SK-N-MC (cell line): Measurements from ENCODE around the gene HOXA5.
A peak's percentile ranks its signal among the peaks of the same experiment; 100 is the strongest.

ENCODE experiments used
- DNase-seq: peaks from one replicate; pipeline ENCODE4 v3.0.0-alpha.2; 2011; ENCODE audit warnings: low read depth, low spot score
- H3K27ac ChIP-seq: fragments of 200-600 bp; sonication (generic); 2 replicates; pipeline ENCODE4 v1.5.1; 2016; ENCODE audit warnings: mixed run types
- H3K36me3 ChIP-seq: fragments of 200-600 bp; sonication (generic); 2 replicates; pipeline ENCODE4 v1.6.1; 2017; ENCODE audit warnings: antibody characterized with exemption, low read length, mixed read lengths; ENCODE audit not compliant: insufficient read depth
- H3K4me3 ChIP-seq: fragments of 200-600 bp; sonication (generic); 2 replicates; pipeline ENCODE4 v1.5.1; 2016
- H3K9ac ChIP-seq: fragments of 200-600 bp; sonication (generic); 2 replicates; pipeline ENCODE4 v1.8.0; 2017; ENCODE audit warnings: mixed run types, mixed read lengths; ENCODE audit not compliant: insufficient read length
- H3K9me3 ChIP-seq: fragments of 200-600 bp; sonication (generic); 2 replicates; pipeline ENCODE4 v1.6.1; 2017; ENCODE audit warnings: low read depth, mild to moderate bottlenecking, antibody characterized with exemption, low read length, moderate library complexity, mixed read lengths
- EZH2 ChIP-seq: fragments of 200-600 bp; sonication (generic); IDR thresholded peaks from one replicate; pipeline ENCODE4 v1.6.1; 2017; ENCODE audit warnings: antibody characterized with exemption
- FOXP2 ChIP-seq: optimal IDR thresholded peaks from 2 replicates; pipeline ENCODE3; 2011; ENCODE audit warnings: mild to moderate bottlenecking, moderate library complexity; ENCODE audit not compliant: insufficient read depth; ENCODE audit errors: extremely low read length, control extremely low read depth
- POLR2AphosphoS5 ChIP-seq: IDR thresholded peaks from 2 replicates; pipeline ENCODE4 v1.6.1; 2012; ENCODE audit warnings: mild to moderate bottlenecking, low read depth, low read length, borderline replicate concordance

Gene HOXA5

GRCh38 chr7:27099453-27100370 lies 43.8 kb downstream of the HOXA5 start:
- no peak overlapping the region for H3K27ac ChIP-seq
- H3K9me3 ChIP-seq: no peaks in the 10 kb centered on the region
- no peak for TF ChIP-seq FOXP2
- no peak for TF ChIP-seq EZH2
- no peak for TF ChIP-seq POLR2AphosphoS5
- H3K9ac ChIP-seq: no peak overlapping the region
- no peaks in the 10 kb centered on the region for H3K36me3 ChIP-seq
- no peak overlapping the region for H3K4me3 ChIP-seq
- DNase-seq: no peak

GRCh38 chr7:27098578-27099451 lies 44.7 kb downstream of the HOXA5 start:
- peak; percentile 99 for TF ChIP-seq EZH2
- TF ChIP-seq FOXP2: no peak
- Histone ChIP-seq H3K36me3 (no peaks in the 10 kb centered on the region), H3K27ac (no peak overlapping the region), H3K9me3 (no peaks in the 10 kb centered on the region), H3K4me3 (peak overlapping the region; percentile 34; the same call in 1 of the 2 replicates), H3K9ac (no peak overlapping the region)
- DNase-seq: no peak

- Histone ChIP-seq H3K9me3 (no peaks in the 10 kb centered on the region), H3K4me3 (peak overlapping the region; percentile 34; the same call in 1 of the 2 replicates), H3K9ac (no peak overlapping the region), H3K27ac (no peak overlapping the region), H3K36me3 (no peaks in the 10 kb centered on the region)
- TF ChIP-seq EZH2 (no peak), FOXP2 (no peak), POLR2AphosphoS5 (no peak)
- DNase-seq: no peak
These were observed 45.5 kb downstream of the HOXA5 start for GRCh38 chr7:27097686-27098577.

DNA sequence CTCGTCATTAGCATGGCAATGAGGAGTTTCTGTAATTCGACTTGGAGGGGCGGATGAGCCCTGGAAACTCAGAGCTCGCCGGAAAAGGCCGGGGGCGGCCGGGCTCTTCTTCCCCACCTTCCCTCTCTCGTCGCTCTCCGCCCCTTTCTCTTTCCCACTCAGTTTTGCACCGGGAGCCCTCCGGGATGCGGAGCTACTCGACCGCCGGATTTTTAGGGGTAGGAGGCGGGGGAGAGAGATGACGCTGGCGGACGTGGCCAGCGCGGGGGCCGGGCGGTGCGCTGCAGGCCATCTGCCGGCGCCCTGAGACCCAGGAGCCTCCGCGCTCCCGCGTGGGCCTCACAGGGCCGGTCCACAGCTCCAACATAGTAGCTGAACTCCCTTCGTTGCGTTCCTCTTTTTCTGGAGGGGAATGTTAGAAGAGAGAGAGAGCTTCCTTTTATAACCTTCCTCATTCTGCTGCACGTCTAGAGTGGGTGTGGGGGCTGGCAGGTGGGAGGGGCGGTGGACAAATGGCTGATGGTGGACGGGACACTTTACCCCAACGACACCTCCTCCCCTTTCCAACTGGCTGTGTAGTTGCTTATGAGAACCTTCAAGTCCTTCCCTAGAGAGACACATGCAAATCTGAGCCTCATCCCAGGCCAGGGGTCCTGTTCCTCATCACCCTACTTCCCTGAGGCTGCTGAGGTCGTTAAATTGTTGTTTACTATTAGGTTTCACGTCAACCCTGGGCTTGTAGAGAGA lies 46.5 kb downstream of the HOXA5 start:
- Histone ChIP-seq H3K36me3 (no peaks in the 10 kb centered on the region), H3K9me3 (no peaks in the 10 kb centered on the region), H3K9ac (no peak overlapping the region), H3K4me3 (peak overlapping the region; percentile 76), H3K27ac (no peak overlapping the region)
- no peak for TF ChIP-seq FOXP2
- TF ChIP-seq POLR2AphosphoS5: no peak
- no peak for TF ChIP-seq EZH2
- no peak for DNase-seq

DNA sequence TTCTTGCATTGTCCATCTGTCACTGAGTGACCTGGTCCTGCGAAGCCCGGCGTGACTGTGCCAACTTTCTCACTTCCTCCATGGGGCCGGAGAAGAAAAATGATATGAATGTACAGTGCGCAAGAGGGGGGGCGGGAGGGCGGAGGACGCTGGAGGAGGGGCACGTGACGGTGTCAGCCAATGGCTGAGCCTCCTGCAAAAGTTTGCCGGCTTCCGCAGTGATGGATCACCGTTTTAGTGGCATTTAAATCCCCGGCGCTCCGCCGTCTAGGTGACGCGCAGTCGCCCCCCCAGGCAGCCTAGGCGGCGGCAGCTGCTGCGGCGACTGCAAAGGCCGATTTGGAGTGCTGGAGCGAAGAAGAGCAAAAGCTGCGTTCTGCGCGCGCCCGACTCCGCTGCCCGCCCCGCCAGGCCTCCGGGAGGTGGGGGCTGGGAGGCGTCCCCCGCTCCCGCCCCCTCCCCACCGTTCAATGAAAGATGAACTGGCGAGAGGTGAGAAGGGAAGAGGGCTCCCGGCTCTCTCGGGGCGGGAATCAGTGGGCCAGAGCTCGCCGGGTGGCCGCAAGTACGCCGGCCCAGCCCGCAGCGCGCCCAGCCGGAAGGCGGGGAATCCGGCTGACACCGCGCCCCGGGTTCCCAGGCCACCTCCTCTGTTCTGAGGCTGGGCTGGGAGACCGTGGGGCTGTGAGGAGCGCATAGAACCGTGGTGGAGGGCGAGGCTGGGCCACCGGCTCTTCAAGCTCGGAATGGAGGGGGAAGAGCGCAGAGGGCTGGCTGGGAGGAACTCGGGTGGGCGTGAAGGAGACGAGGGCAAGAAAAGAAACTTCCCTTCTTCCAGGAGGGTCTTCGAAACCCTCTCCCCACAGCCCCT lies 47.3 kb downstream of the HOXA5 start, which contains the start of gene HOXA1:
Gene HOXA1, minus strand, starts transcription at position 104 of the 871 bp plus-strand sequence. Its CDS starts 88 bp downstream, at position 16.
- no peak for TF ChIP-seq POLR2AphosphoS5
- no peak for TF ChIP-seq FOXP2
- peak; percentile 78 for TF ChIP-seq EZH2
- H3K27ac ChIP-seq: no peak within 1 kb of the TSS
- no peaks in the 10 kb centered on the region for H3K36me3 ChIP-seq
- no peaks in the 10 kb centered on the region for H3K9me3 ChIP-seq
- peak within 1 kb of the TSS; percentile 76 for H3K4me3 ChIP-seq
- DNase-seq: no peak
- no peak within 1 kb of the TSS for H3K9ac ChIP-seq

DNA sequence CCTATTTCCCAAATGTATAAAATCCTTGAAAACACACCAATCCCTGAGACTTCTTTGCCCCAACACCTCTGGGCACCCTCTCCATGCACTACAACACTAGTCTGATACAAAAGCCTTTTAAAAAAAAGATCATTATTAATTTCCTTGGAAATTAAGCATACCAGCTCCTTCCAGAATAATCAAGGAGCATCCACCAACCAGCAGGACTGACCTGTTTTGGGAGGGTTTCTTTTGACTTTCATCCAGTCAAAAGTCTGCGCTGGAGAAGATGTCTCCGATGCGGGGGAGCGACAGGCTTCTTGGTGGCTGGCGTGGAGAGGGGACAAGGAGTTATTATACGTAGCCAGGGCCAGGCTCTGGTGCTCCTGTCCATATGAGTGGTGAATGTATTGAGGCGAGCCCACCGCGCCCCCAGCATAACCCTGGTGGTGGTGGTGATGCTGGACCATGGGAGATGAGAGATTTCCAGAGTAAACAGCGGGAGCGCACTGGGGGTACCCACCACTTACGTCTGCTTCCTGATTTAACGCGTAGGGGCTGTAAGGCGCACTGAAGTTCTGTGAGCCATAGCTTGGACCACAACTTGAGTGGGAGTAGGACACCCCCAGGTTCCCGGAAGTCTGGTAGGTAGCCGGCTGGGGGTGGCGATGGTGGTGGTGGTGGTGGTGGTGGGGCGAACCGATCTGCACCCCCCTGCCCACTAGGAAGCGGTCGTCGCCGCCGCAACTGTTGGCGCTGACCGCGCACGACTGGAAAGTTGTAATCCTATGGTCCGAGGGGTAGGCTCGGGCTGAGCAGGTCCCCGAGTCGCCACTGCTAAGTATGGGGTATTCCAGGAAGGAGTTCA lies 48.2 kb downstream of the HOXA5 start:
- H3K27ac ChIP-seq: no peak overlapping the region
- H3K36me3 ChIP-seq: no peaks in the 10 kb centered on the region
- no peaks in the 10 kb centered on the region for H3K9me3 ChIP-seq
- peak overlapping the region; percentile 32; the same call in 1 of the 2 replicates for H3K4me3 ChIP-seq
- no peak overlapping the region for H3K9ac ChIP-seq
- TF ChIP-seq EZH2 (no peak), FOXP2 (no peak), POLR2AphosphoS5 (no peak)
- DNase-seq: no peak
